ENCODE data around the gene MED20. TPM values are rescaled to one million over a fixed set of nuclear protein-coding genes. Genes with fewer than 3 reads are reported as not detected.

Gene MED20
- total RNA-seq, 1 experiment from 2014 or later = 26.4 TPM

GRCh38 chr6:41964201-41964887 is 43.4 kb upstream of the MED20 start:
- H3K27ac ChIP-seq (ENCODE audit: low read depth, low read length) = no peak overlapping the region

More at GRCh38 chr6:41964201-41964887, 43.4 kb upstream of the MED20 start:
- Histone ChIP-seq H3K4me1 (ENCODE audit: control insufficient read depth in 1 of 2, insufficient read depth in 2 of 2, low read length in 2 of 2) (peaks cover 24 to 38% of the 10 kb centered on the region in 2 experiments), H3K4me2 (ENCODE audit: low read length) (no peak overlapping the region), H3K79me2 (ENCODE audit: insufficient read depth, low read length) (no peaks in the 10 kb centered on the region), H3K4me3 (replicated peaks in 1 of 2; ENCODE audit: low read depth in 1 of 2, low read length in 2 of 2) (no peak overlapping the region), H2AFZ (ENCODE audit: low read depth, low read length, poor library complexity, severe bottlenecking) (no peak overlapping the region), H3K36me3 (ENCODE audit: control insufficient read depth in 1 of 2, insufficient read depth in 2 of 2, low read length in 2 of 2) (no peaks in the 10 kb centered on the region), H3K9ac (ENCODE audit: low read length) (no peak overlapping the region), H3K9me2 (ENCODE audit: insufficient read depth) (no peaks in the 10 kb centered on the region), H3K27me3 (ENCODE audit: insufficient read depth, low read length) (no peaks in the 10 kb centered on the region), H4K20me1 (ENCODE audit: insufficient read depth) (no peaks in the 10 kb centered on the region), H3K9me3 (ENCODE audit: control insufficient read depth in 1 of 2, insufficient read depth in 1 of 2, low read depth in 1 of 2, low read length in 2 of 2) (no peaks in the 10 kb centered on the region)
- POLR2A ChIA-PET = no interaction called here
- RAD21 ChIA-PET (ENCODE audit: low non-redundant PET in 1 of 2, low total read pairs in 2 of 2, uncharacterized antibody in 2 of 2, unreplicated experiment in 2 of 2) = no interaction called here
- CTCF ChIA-PET = no interaction called here
- intact Hi-C loops (cut with micrococcal nuclease) = no loop called here
- no TSS peak for BruUV-seq (replicated peaks)
- no peak for TF ChIP-seq SP1 (IDR thresholded peaks at IDR 0.05; ENCODE audit: low read depth)
- no peak for TF ChIP-seq JUND (IDR thresholded peaks at IDR 0.05)
- TF ChIP-seq, protein P1, sequence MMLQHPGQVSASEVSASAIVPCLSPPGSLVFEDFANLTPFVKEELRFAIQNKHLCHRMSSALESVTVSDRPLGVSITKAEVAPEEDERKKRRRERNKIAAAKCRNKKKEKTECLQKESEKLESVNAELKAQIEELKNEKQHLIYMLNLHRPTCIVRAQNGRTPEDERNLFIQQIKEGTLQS (IDR thresholded peaks at IDR 0.05) = no peak
- TF ChIP-seq CBX3 (IDR thresholded peaks at IDR 0.05; ENCODE audit: low read depth) = no peak
- TF ChIP-seq, protein P2, sequence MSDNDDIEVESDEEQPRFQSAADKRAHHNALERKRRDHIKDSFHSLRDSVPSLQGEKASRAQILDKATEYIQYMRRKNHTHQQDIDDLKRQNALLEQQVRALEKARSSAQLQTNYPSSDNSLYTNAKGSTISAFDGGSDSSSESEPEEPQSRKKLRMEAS (IDR thresholded peaks at IDR 0.05) = no peak
- TF ChIP-seq, protein P3, sequence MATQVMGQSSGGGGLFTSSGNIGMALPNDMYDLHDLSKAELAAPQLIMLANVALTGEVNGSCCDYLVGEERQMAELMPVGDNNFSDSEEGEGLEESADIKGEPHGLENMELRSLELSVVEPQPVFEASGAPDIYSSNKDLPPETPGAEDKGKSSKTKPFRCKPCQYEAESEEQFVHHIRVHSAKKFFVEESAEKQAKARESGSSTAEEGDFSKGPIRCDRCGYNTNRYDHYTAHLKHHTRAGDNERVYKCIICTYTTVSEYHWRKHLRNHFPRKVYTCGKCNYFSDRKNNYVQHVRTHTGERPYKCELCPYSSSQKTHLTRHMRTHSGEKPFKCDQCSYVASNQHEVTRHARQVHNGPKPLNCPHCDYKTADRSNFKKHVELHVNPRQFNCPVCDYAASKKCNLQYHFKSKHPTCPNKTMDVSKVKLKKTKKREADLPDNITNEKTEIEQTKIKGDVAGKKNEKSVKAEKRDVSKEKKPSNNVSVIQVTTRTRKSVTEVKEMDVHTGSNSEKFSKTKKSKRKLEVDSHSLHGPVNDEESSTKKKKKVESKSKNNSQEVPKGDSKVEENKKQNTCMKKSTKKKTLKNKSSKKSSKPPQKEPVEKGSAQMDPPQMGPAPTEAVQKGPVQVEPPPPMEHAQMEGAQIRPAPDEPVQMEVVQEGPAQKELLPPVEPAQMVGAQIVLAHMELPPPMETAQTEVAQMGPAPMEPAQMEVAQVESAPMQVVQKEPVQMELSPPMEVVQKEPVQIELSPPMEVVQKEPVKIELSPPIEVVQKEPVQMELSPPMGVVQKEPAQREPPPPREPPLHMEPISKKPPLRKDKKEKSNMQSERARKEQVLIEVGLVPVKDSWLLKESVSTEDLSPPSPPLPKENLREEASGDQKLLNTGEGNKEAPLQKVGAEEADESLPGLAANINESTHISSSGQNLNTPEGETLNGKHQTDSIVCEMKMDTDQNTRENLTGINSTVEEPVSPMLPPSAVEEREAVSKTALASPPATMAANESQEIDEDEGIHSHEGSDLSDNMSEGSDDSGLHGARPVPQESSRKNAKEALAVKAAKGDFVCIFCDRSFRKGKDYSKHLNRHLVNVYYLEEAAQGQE (IDR thresholded peaks at IDR 0.05; ENCODE audit: low read depth) = no peak
- TF ChIP-seq SIN3A (IDR thresholded peaks at IDR 0.05; ENCODE audit: low read depth) = no peak
- TF ChIP-seq EZH2 (IDR thresholded peaks at IDR 0.05) = no peak
- TF ChIP-seq FOSL1 (IDR thresholded peaks at IDR 0.05; ENCODE audit: low read depth) = no peak
- TF ChIP-seq ZNF274 (IDR thresholded peaks at IDR 0.05; ENCODE audit: low read depth, low read length) = no peak
- no peak for TF ChIP-seq POLR2AphosphoS5 (IDR thresholded peaks at IDR 0.05; ENCODE audit: low read depth, low read length)
- TF ChIP-seq POLR2A (IDR thresholded peaks at IDR 0.05; ENCODE audit: borderline replicate concordance, extremely low read depth, insufficient read depth, insufficient read length) = no peak
- TF ChIP-seq ELF1 (IDR thresholded peaks at IDR 0.05; ENCODE audit: borderline replicate concordance, low read depth) = no peak
- no peak for TF ChIP-seq EGR1 (IDR thresholded peaks at IDR 0.05; ENCODE audit: low read depth)
- no peak for TF ChIP-seq ZFX (IDR thresholded peaks at IDR 0.05)
- TF ChIP-seq ZBTB33 (IDR thresholded peaks at IDR 0.05; ENCODE audit: extremely low read depth, insufficient replicate concordance, low read length) = no peak
- TF ChIP-seq SRF (IDR thresholded peaks at IDR 0.05; ENCODE audit: low read depth) = no peak
- TF ChIP-seq YY1 (IDR thresholded peaks at IDR 0.05; ENCODE audit: extremely low read depth, insufficient replicate concordance, low read depth, low read length) = no peak
- TF ChIP-seq, protein P4, sequence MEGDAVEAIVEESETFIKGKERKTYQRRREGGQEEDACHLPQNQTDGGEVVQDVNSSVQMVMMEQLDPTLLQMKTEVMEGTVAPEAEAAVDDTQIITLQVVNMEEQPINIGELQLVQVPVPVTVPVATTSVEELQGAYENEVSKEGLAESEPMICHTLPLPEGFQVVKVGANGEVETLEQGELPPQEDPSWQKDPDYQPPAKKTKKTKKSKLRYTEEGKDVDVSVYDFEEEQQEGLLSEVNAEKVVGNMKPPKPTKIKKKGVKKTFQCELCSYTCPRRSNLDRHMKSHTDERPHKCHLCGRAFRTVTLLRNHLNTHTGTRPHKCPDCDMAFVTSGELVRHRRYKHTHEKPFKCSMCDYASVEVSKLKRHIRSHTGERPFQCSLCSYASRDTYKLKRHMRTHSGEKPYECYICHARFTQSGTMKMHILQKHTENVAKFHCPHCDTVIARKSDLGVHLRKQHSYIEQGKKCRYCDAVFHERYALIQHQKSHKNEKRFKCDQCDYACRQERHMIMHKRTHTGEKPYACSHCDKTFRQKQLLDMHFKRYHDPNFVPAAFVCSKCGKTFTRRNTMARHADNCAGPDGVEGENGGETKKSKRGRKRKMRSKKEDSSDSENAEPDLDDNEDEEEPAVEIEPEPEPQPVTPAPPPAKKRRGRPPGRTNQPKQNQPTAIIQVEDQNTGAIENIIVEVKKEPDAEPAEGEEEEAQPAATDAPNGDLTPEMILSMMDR (IDR thresholded peaks at IDR 0.05 in 2 of 3, conservative IDR thresholded peaks at IDR 0.05 in 1 of 3; ENCODE audit: borderline replicate concordance in 1 of 3, insufficient read depth in 1 of 3, low read depth in 2 of 3, low read length in 2 of 3) = no peak
- no peak for TF ChIP-seq TCF7L2 (IDR thresholded peaks at IDR 0.05; ENCODE audit: borderline replicate concordance, extremely low read depth, insufficient read depth, insufficient read length)
- DNase-seq (ENCODE audit: low read depth, low spot score) = no peak
- ATAC-seq = no peak
